PC-3 (cell line): ENCODE measurements around the gene ITGA3. TPM values are rescaled to one million over a fixed set of nuclear protein-coding genes. Genes with fewer than 3 reads are reported as not detected.

Experiments
- ATAC-seq: fragments of 200-7000 bp; cut with Tn5 transposase; 2 replicates; pipeline ENCODE4 v1.9.1; 2020; ENCODE audit warnings: mild to moderate bottlenecking, moderate library complexity
- BruUV-seq: library from RNA; stranded (reverse); fragments of 400-500 nt; replicated peaks from 2 replicates; lab custom pipeline; 2021; lab: Mats Ljungman, UMichigan
- CTCF ChIA-PET: fragments of 300-600 bp; sonication (Branson Sonifier 250); formaldehyde crosslinking; loops from one replicate; lab custom pipeline; 2022; ENCODE audit warnings: antibody characterized with exemption; lab: Charles Lee
- POLR2A ChIA-PET: fragments of 300-600 bp; sonication (Branson Sonifier 250); formaldehyde crosslinking; loops from one replicate; lab custom pipeline; 2022; ENCODE audit warnings: antibody characterized with exemption; ENCODE audit not compliant: unreplicated experiment; lab: Charles Lee
- DNase-seq: peaks from one replicate; pipeline ENCODE4 v3.0.0-alpha.2; 2015
- H2AFZ ChIP-seq: fragments of 300-600 bp; sonication (generic); 2 replicates; pipeline ENCODE4 v1.6.0; 2016; ENCODE audit warnings: antibody characterized with exemption, low read length
- H3F3A ChIP-seq: fragments of 300-600 bp; sonication (generic); one replicate; pipeline ENCODE4 v1.6.0; 2017; ENCODE audit warnings: antibody characterized with exemption, low read length, control low read depth, mild to moderate bottlenecking; ENCODE audit not compliant: unreplicated experiment
- H3K27ac ChIP-seq: fragments of 300-600 bp; sonication (generic); 2 replicates; pipeline ENCODE4 v1.5.1; 2016; ENCODE audit warnings: mild to moderate bottlenecking, low read length
- H3K27me3 ChIP-seq: fragments of 300-600 bp; sonication (generic); 2 replicates; pipeline ENCODE4 v1.6.1; 2016; ENCODE audit warnings: low read length, mixed read lengths
- H3K36me3 ChIP-seq: fragments of 300-600 bp; sonication (generic); 2 replicates; pipeline ENCODE4 v1.6.1; 2016; ENCODE audit warnings: low read depth, mixed run types, low read length, mixed read lengths
- H3K4me1 ChIP-seq: fragments of 300-600 bp; sonication (generic); 2 replicates; pipeline ENCODE4 v1.5.1; 2016; ENCODE audit warnings: low read length; ENCODE audit not compliant: insufficient read depth
- H3K4me2 ChIP-seq: fragments of 300-600 bp; sonication (generic); 2 replicates; pipeline ENCODE4 v1.6.0; 2016; ENCODE audit warnings: low read length
- H3K4me3 ChIP-seq: fragments of 300-600 bp; sonication (generic); 2 replicates; pipeline ENCODE4 v1.5.1; 2016; ENCODE audit warnings: mild to moderate bottlenecking, low read length, mixed read lengths
- H3K79me2 ChIP-seq: fragments of 300-600 bp; sonication (generic); 2 replicates; pipeline ENCODE4 v1.6.1; 2017; ENCODE audit warnings: low read length, mixed read lengths
- H3K9ac ChIP-seq: fragments of 300-600 bp; sonication (generic); 2 replicates; pipeline ENCODE4 v1.6.0; 2016; ENCODE audit warnings: mild to moderate bottlenecking, low read length
- H3K9me2 ChIP-seq: fragments of 300-600 bp; sonication (generic); replicated peaks from 2 replicates; pipeline ENCODE4 v1.6.1; 2016; ENCODE audit warnings: mixed run types, low read length, mixed read lengths
- H3K9me3 ChIP-seq: fragments of 300-600 bp; sonication (generic); 2 replicates; pipeline ENCODE4 v1.6.1; 2016; ENCODE audit warnings: low read length, mixed read lengths
- H4K20me1 ChIP-seq: fragments of 300-600 bp; sonication (generic); 2 replicates; pipeline ENCODE4 v1.6.1; 2016; ENCODE audit warnings: low read length, mixed read lengths
- CTCF ChIP-seq: fragments of 300-600 bp; sonication (generic); conservative IDR thresholded peaks from 2 replicates; pipeline ENCODE4 v1.5.1; 2017; ENCODE audit warnings: antibody characterized with exemption, low read depth, mild to moderate bottlenecking, low read length
- EZH2 ChIP-seq: fragments of 300-600 bp; sonication (generic); IDR thresholded peaks from one replicate; pipeline ENCODE4 v1.6.1; 2017; ENCODE audit warnings: antibody characterized with exemption, mild to moderate bottlenecking, low read length; ENCODE audit not compliant: unreplicated experiment
- EZH2phosphoT487 ChIP-seq: fragments of 300-600 bp; sonication (generic); IDR thresholded peaks from 2 replicates; pipeline ENCODE4 v1.6.1; 2018; ENCODE audit warnings: mild to moderate bottlenecking, antibody characterized with exemption, low read length, borderline replicate concordance
- intact Hi-C: fragments of 100-400 bp; cut with micrococcal nuclease; formaldehyde crosslinking; loops from 2 replicates; pipeline ENCODE4 v1.9.0; 2023
- total RNA-seq: library from RNA; depleted of rRNA; stranded (reverse); fragments of >200 nt; gene quantifications from 2 replicates; pipeline ENCODE4 v1.2.3, GENCODE V29; 2014

Gene ITGA3
- total RNA-seq, 1 experiment from 2014 or later, result 598 TPM

DNA sequence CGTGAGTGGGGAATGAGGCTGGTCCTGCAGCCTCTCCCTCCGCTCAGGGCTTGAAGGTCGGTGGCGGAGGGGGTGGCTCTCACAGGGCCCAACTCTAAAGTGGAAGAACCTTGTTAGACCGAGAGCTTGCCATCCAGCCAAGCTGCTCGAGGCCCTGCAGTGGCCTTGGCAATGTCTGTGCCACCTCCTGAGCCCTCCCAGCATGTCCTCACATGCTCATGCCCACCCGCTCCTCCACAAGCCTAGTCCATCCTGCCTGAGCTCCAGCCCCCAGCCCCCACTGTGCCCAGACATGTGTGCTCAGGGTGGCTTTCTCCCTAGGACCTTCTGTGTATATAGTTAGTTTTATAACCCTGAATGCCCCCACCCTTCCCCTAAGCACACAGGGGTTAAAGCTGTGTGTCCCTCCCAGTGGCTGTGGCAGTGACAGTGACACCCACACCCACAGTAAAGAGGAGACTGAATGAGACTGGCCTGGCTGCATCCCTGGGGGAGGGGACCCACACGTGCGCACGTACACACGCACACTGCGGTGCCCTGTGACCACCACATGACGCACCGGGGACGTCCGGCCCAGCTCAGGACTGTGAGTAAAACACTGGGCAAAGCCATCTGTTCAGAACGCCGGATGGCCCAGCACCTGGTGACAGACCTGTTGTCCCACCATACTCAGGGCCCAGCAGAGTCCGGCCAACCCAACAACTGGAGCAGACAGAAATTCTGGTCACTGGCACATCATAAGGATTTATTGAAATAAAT is 54.9 kb downstream of the ITGA3 start:
- no peak overlapping the region for H3K9ac ChIP-seq
- ChIA-PET POLR2A (no interaction called here), CTCF (interaction anchor here (0.6 kb wide), 1 partner anchor 238 kb away, joined by 3 read pairs; no protein-coding TSS in a partner anchor)
- intact Hi-C loops, result no loop called here
- no peak overlapping the region for H3K4me2 ChIP-seq
- peaks cover 10% of the 10 kb centered on the region; the same call in 1 of the 2 replicates for H3K4me1 ChIP-seq
- H3K9me2 ChIP-seq, result no peaks in the 10 kb centered on the region
- H3F3A ChIP-seq, result no peaks in the 10 kb centered on the region
- no peaks in the 10 kb centered on the region for H3K36me3 ChIP-seq
- no peak for DNase-seq
- no peak overlapping the region for H3K27ac ChIP-seq
- no peaks in the 10 kb centered on the region for H3K9me3 ChIP-seq
- H3K79me2 ChIP-seq, result no peaks in the 10 kb centered on the region
- BruUV-seq, result TSS peak; percentile 2
- no peak overlapping the region for H2AFZ ChIP-seq
- H3K4me3 ChIP-seq, result no peak overlapping the region
- TF ChIP-seq CTCF, result no peak
- H3K27me3 ChIP-seq, result no peaks in the 10 kb centered on the region
- no peaks in the 10 kb centered on the region for H4K20me1 ChIP-seq
- no peak for ATAC-seq

- TF ChIP-seq CTCF (no peak), EZH2 (no peak), EZH2phosphoT487 (no peak)
- Histone ChIP-seq H3K9me2 (no peaks in the 10 kb centered on the region), H3K9ac (no peak overlapping the region), H3K4me2 (no peak overlapping the region), H2AFZ (no peak overlapping the region), H3K9me3 (no peaks in the 10 kb centered on the region), H3K27me3 (no peaks in the 10 kb centered on the region), H3F3A (no peaks in the 10 kb centered on the region), H3K4me3 (no peak overlapping the region), H3K4me1 (peaks cover 13% of the 10 kb centered on the region), H3K79me2 (no peaks in the 10 kb centered on the region), H4K20me1 (no peaks in the 10 kb centered on the region), H3K36me3 (no peaks in the 10 kb centered on the region), H3K27ac (no peak overlapping the region)
- intact Hi-C loops, result no loop called here
- DNase-seq (no peak), ATAC-seq (no peak)
- POLR2A ChIA-PET, result interaction anchor here (0.7 kb wide), 1 partner anchor 61 kb away, joined by 3 read pairs; no protein-coding TSS in a partner anchor
- no TSS peak for BruUV-seq
- CTCF ChIA-PET, result interaction anchor here (1.0 kb wide), 1 partner anchor 18 kb away, joined by 4 read pairs; no protein-coding TSS in a partner anchor
Measured at GRCh38 chr17:50111673-50112655, 56.1 kb downstream of the ITGA3 start.
